GM18507 (cell line): ENCODE measurements around the gene PGGT1B.
"Not testable (repeated sequence)": the region's sequence is repeated elsewhere in the genome, so short reads cannot be mapped to it uniquely, and the experiment has no call there.

ENCODE experiments used
- DNase-seq: peaks from one replicate; pipeline ENCODE4 v3.0.0; 2011; ENCODE audit warnings: low read depth; ENCODE audit not compliant: insufficient read length; ENCODE audit errors: extremely low spot score
- FAIRE-seq: peaks from 2 replicates; lab custom pipeline; 2011; peaks lifted over from hg19 to GRCh38; lab: Jason Lieb, UNC

Gene PGGT1B

GRCh38 chr5:115263078-115263380 lies 352 bp upstream of the PGGT1B start:
- no peak for DNase-seq

GRCh38 chr5:115262011-115262320 lies 711 bp downstream of the PGGT1B start:
- FAIRE-seq: no peak
- peak; percentile 1 for DNase-seq

More at GRCh38 chr5:115263078-115263380, 352 bp upstream of the PGGT1B start:
- no peak for FAIRE-seq

GRCh38 chr5:115260248-115260647 lies 2.4 kb downstream of the PGGT1B start:
- DNase-seq (no peak), FAIRE-seq (no peak)

- DNase-seq (no peak), FAIRE-seq (no peak)
These were observed 4.7 kb downstream of the PGGT1B start for GRCh38 chr5:115257981-115258380.

GRCh38 chr5:115249379-115249778 lies 13.3 kb downstream of the PGGT1B start:
- FAIRE-seq: not testable (repeated sequence)

GRCh38 chr5:115246361-115246991 lies 16.2 kb downstream of the PGGT1B start:
- no peak for DNase-seq
- FAIRE-seq: peak; percentile 61

More at GRCh38 chr5:115249379-115249778, 13.3 kb downstream of the PGGT1B start:
- not testable (repeated sequence) for DNase-seq

GRCh38 chr5:115243412-115243811 lies 19.3 kb downstream of the PGGT1B start:
- FAIRE-seq: no peak
- no peak for DNase-seq

- FAIRE-seq: no peak
- DNase-seq: no peak
These were observed 20.6 kb downstream of the PGGT1B start for GRCh38 chr5:115241881-115242642.

GRCh38 chr5:115237066-115237465 lies 25.6 kb downstream of the PGGT1B start:
- no peak for FAIRE-seq
- DNase-seq: no peak

- DNase-seq: no peak
- no peak for FAIRE-seq
These were observed 26.1 kb downstream of the PGGT1B start for GRCh38 chr5:115236599-115236998.

GRCh38 chr5:115231598-115231997 lies 31.1 kb downstream of the PGGT1B start:
- DNase-seq (no peak), FAIRE-seq (peak; percentile 9)

GRCh38 chr5:115229606-115230005 lies 33.1 kb downstream of the PGGT1B start:
- FAIRE-seq (no peak), DNase-seq (no peak)

- DNase-seq (no peak), FAIRE-seq (no peak)
These were observed 35.4 kb downstream of the PGGT1B start for GRCh38 chr5:115227281-115227680.

- FAIRE-seq (no peak), DNase-seq (no peak)
These were observed 48.1 kb downstream of the PGGT1B start for GRCh38 chr5:115214541-115214940.

- peak; percentile 99 for FAIRE-seq
- peak; percentile 44 for DNase-seq
These were observed 53.4 kb downstream of the PGGT1B start for GRCh38 chr5:115209279-115209678.

- DNase-seq: no peak
- no peak for FAIRE-seq
These were observed 59.7 kb downstream of the PGGT1B start for GRCh38 chr5:115202952-115203351.

GRCh38 chr5:115196161-115196560 lies 66.5 kb downstream of the PGGT1B start:
- FAIRE-seq (no peak), DNase-seq (no peak)

GRCh38 chr5:115194676-115195075 lies 68.0 kb downstream of the PGGT1B start:
- DNase-seq: no peak
- no peak for FAIRE-seq

- DNase-seq (no peak), FAIRE-seq (no peak)
These were observed 69.4 kb downstream of the PGGT1B start for GRCh38 chr5:115193295-115193694.

- FAIRE-seq (no peak), DNase-seq (no peak)
These were observed 70.6 kb downstream of the PGGT1B start for GRCh38 chr5:115192098-115192497.

- DNase-seq: no peak
- no peak for FAIRE-seq
These were observed 71.1 kb downstream of the PGGT1B start for GRCh38 chr5:115191474-115192031.
